Right ventricle myocardium inferior (tissue), 1 donor: Measurements from ENCODE around the gene BHMT2. TPM values are rescaled to one million over a fixed set of nuclear protein-coding genes. Genes with fewer than 3 reads are reported as not detected.
A peak's percentile ranks its signal among the peaks of the same experiment; 100 is the strongest.

ENCODE experiments used
- ATAC-seq: fragments of 200-7000 bp; cut with Tn5 transposase; one replicate; pipeline ENCODE4 v1.9.1; 2020; ENCODE audit warnings: mild to moderate bottlenecking, moderate library complexity
- DNase-seq: peaks from one replicate; pipeline ENCODE4 v3.0.0; 2021; ENCODE audit errors: missing footprints
- intact Hi-C: fragments of 100-400 bp; cut with DNase I; formaldehyde crosslinking; loops from one replicate; pipeline ENCODE4 v1.11.0; 2022
- total RNA-seq: library from RNA; stranded (reverse); fragmentation: NEBNext Ultra II Directional; extraction: Animal tissue kit (Norgen Biotek cat#: 25700); gene quantifications from one replicate; pipeline ENCODE4 v1.2.1, GENCODE V29; 2021
- donor health status: DM: no; HTN: yes; CAD: no; lungs with severe emphysema.

BHMT2 gene
- total RNA-seq, 1 donor from 2014 or later = 8.9 TPM

DNA sequence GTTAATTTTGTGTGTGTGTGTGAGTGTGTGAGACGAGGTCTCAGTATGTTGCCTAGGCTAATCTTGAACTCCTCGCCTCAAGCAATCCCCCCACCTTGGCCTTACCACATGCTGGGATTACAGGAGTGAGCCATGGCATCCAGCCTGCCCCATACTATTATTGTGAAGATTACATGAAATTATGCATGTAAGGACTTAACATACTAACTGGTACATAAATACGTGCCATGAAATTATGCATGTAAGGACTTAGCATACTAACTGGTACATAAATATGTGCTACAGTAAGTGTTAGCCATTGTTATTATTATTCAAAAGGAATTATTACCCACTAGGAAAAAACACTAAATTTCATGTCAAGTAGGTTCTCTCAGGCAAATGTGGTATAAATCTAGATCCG is 16.2 kb upstream of the BHMT2 start:
- intact Hi-C loops = no loop called here
- no peak for DNase-seq
- no peak for ATAC-seq

DNA sequence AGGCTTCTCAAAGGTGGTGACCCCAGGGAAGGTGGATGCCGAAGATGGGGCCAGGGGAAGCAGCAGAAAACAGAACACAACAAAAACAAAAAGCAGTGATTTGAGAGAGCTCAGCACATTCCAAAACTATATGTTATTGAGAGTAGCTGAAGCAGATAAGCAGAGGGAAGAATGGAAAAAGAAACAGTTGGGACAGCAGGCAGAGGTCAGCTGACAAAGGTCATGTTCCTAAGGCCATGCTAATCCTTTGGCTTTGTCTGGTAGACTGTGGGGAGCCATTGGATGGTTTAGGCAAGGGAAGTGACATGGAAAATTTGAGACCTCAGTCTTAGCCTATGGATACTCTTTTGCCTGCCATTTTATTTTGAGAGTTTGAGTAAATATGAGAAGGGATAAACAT is 14.6 kb upstream of the BHMT2 start:
- intact Hi-C loops = no loop called here
- DNase-seq (no peak), ATAC-seq (no peak)

DNA sequence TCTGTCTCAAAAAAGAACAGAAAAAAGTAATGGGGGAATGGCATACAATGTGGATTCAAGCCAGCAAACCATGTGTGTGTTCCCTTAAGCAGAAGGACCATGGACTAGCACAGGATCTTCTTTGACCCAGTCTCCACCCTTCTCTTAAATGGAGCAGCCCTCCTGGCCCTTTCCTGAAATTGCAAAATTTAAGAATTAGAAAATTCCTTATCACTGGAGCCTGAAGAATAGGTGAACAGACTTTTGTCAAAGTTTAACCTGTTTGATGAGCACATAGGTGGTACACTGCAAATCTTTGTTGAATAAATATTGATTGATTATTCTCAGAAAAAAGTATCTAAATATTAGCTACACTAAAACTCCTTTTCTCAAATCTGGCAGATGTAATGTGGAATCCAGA is 12.7 kb upstream of the BHMT2 start:
- DNase-seq = no peak
- ATAC-seq = no peak
- intact Hi-C loops = no loop called here

DNA sequence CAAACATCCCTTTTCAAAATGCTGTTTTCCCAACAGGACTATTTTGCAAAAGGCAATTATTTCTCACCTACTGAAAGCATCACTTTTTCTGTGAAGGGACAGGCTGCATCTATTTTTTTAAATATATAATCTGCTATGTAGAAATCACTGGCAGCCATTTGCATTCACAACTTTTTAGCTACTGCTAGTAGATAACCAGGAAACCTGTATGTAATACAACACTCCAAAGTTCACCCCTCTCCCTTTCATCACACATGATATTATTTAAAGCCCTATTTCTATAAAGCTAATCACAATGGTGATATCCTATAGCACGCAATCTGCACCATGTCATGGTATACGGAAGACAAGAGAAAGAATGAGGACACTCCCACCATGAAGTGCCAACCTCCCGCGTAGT is 9.9 kb upstream of the BHMT2 start:
- DNase-seq = no peak
- intact Hi-C loops = no loop called here
- no peak for ATAC-seq

DNA sequence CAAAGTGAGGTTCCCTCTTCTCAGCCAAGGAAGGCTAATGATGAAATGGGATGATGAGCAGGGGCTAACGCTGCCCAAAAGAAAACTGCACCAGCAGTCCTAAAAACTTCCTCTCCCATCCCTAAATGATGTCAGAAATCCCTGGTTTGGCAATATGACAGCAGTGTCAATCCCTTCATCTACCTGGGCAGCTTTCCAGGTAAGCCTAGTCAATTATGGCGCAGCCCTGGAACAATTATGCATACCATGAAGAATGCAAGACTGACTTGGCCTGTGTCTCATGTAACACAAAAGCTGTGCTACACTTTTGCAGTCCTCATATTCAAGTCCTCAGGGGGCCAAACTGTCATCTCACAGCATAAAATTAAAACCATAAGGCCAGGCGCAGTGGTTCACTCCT is 7.1 kb upstream of the BHMT2 start:
- DNase-seq (no peak), ATAC-seq (no peak)
- intact Hi-C loops = no loop called here

DNA sequence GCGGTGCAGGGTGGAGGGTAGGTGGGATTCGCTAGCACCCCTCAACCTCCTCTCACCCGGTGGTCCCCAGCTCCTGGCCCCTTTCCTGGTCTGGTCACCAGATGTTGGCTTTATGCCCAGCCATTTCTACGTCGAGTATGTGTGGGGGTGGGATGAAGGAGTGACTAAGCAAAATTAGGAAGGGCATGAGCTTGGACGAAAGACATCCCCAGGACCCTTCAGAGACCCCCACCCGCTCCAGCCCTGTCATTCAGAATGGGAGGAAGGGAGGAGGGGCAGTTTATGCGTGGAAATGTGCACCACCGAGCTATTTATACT is 742 bp downstream of the BHMT2 start:
- DNase-seq (no peak), ATAC-seq (peak; percentile 33)
- intact Hi-C loops = no loop called here

DNA sequence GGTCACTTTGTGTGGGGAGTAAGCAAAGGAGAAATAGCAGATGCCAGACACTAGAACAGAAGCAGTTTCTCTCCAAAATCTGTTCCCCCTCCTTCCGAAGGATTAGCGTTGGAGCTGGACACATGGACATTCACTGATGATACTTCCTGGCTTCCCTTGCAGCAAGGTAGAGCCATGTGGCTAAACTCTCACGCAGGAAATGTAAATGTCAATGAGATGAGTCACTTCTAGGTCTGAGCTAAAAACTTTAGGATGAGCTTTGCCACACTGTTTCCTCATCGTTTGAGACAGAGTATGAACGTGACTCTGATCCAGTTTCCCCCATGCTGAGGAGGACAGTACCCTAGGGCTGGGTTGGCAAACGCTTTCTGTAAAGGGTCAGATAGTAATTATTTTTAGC is 5.1 kb downstream of the BHMT2 start:
- ATAC-seq (no peak), DNase-seq (no peak)
- intact Hi-C loops = no loop called here

DNA sequence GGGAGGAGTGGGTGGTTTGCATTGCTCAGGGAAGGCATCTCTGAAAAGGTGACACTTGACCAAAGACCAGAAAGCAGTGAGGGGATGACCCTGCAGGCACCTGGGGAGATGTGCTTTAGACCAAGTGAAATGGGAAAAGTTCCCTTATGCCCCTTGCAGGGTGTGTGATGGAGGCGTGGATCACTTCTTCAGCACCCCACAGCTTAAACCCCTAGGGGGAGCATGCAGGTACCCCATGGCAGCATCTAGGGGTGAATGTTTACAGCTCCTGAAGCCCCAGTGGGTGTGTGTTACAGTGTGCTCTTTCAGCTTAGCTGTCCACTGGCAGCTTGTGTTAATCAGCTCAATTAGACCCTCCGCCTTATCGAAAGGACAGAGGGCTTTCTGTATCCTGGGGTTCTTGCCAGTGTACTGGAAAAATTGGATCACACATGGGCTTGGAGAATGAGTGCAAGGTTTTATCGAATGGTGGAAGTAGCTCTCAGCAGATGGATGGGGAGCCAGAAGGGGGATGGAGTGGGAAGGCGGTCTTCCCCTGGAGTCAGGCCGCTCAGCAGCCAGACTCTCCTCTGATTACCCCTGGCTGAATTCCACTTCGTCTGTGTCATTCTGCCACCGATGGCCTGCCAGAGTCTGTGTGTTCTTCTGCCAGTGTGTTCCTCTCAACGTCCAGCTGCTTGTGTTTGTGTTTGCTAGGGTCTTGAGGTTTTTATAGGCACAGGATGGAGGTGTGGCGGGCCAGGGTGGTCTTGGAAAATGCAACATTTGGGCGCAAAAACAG is 6.3 kb downstream of the BHMT2 start:
- ATAC-seq = peak; percentile 84
- intact Hi-C loops = no loop called here
- no peak for DNase-seq

DNA sequence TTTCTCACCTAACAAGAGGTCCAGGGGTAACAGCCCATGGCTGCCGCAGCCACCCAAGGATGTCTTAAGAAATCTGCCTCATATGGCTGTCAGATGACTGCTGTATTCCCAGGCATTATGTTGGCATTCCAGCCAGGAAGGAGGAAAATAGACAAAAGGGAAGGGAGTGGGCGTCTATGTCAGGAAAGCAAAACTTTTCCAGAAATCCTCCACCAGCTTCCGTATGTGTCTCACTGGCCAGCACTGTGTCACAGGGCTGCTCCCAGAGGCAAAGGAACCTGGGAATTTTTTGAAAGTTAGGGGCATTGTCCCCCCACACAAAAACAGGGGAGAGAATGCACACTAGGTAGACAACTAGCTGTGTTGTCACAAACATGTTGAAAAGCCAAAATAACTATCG is 7.3 kb downstream of the BHMT2 start:
- intact Hi-C loops = no loop called here
- ATAC-seq (no peak), DNase-seq (no peak)

DNA sequence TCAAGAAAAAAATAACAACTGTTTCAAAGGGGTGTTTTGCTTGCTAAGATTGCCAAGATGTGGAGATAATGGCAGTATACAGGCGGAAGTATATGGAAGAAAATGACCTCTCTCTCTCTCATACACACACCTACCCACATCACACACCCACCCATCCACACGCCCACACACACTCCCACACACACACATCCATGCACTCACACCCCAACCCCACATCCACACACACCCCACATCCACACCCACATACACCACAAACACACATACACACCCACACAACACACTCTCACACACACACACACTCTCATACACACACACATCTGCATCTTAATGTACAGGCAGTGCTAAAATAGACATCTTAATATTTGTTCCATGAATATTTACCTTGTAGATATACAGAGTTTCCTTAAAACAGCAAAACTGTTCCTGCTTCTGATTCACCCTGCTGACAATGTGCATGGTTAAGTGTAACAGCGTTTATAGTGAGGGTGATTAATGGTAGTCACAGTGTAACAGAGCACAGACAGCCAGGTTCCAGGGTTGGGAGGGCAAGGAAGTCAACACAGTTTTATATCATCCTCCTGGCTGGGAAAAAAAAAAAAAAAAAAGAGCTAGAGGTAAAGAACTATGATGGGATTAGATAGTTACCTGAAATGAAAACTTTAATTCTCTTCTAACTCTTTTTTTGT is 8.3 kb downstream of the BHMT2 start:
- DNase-seq = no peak
- intact Hi-C loops = no loop called here
- ATAC-seq = no peak

DNA sequence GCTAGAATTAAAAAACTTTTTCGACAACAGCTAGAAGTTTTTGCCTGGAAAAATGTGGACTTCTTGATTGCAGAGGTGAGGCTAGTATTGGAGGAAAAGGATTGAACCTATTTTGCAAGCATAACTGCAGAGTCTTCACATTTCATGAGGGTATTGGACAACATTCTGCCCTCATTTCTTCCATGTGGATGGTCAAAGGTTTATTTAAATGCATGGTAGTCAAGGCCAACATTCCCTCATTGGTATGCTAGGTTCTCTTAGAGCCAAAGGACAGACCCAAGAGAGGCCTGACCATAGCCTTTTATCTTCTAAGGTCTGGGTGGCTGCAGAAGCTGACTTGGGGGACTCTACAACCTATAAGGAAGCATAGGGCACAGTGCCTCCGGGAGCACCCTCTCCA is 11.2 kb downstream of the BHMT2 start:
- ATAC-seq (no peak), DNase-seq (no peak)
- intact Hi-C loops = no loop called here

DNA sequence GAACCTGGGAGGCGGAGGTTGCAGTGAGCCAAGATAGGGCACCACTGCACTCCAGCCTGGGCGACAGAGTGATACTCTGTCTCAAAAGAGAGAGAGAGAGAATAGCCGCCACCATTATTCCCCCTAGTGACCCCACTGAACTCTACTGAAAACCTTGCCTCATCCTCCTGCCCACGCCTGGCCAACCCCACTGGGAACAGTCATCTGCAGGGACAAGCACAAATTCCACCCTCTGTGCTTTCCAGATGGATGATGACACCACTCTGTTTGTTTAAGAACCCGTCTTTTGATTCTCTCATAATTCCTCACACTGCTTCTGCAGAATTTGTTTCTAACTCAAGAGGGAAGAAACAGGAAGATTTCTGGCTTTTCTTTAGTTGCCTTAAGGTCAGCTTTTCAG is 12.2 kb downstream of the BHMT2 start:
- no peak for ATAC-seq
- no peak for DNase-seq
- intact Hi-C loops = no loop called here

DNA sequence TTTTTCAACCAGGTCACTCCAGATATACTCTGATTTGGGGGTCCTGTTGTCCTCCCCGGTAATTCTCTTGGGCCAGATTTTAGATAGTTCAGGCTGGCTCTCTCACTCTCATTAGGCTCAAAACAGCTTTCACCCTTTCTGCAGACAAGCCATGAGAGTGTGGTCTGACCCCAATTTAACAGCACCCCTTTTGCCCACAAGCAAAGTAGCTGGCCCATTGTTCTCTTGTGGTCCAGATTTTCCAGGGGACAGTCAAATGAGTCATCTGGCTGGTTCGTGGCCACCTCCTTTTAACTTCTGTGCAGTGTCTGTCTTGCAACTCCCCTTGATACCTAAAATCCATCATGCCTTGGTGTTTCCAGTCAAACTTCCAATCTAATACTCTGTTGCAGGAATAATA is 16.5 kb downstream of the BHMT2 start:
- ATAC-seq (no peak), DNase-seq (no peak)
- intact Hi-C loops = no loop called here

DNA sequence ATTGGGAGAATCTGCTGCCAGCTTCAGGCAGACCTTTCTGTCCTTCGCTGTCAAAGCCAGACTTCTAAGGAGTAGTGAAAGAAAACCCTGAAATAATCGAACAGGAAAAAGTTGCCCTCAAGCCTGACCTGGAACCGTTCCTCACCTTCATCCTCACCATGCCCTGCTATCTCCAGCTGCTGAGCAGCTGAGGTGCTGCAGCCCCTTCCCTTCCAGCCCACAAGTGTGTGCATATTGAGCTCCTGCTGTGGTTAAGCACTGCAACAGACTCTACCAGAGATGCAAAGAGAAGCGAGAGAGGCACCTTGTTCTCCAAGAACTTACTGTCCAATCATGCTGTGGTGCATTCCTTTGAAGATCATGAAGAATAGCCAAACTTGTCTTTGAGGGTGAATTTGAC is 18.9 kb downstream of the BHMT2 start:
- DNase-seq = no peak
- intact Hi-C loops = no loop called here
- no peak for ATAC-seq

DNA sequence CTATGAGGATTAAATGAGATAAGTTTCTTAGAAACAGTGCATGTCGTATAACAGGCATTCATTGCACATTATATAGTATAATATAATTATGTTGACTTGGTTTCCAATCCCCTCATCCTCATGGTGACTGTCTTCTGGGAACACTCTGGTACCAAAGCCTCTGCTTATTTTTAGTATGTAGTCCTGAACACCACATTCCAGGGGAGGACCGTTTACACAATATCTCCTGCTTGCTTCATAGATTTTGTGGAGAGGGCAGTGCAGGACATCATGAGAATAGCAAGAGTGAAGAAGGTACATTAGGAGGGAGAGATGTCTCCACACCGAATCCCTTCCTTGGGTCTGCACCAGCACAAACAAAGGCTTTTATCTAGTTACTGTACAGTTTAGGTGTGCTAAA is 21.5 kb downstream of the BHMT2 start:
- intact Hi-C loops = no loop called here
- ATAC-seq = peak; percentile 88
- no peak for DNase-seq

DNA sequence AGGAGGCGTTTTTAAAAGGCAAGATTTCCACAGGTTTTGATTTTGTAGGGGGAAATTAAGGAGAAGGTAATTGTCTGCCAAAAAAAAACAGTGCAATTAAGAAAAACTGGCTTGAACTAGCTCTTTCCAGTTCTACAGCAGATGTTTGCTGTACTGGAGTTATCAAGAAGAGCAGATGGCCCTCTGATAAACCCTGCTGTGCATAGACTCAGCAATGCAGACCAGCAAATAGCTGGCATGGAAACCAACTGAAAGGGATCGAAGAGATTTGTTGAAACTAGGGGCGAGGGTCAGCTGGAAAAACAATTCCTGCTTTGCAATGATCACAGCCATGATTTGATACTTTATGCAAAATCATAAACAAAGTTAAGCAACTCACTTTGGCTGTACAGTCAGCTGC is 24.2 kb downstream of the BHMT2 start:
- ATAC-seq (no peak), DNase-seq (no peak)
- intact Hi-C loops = no loop called here

DNA sequence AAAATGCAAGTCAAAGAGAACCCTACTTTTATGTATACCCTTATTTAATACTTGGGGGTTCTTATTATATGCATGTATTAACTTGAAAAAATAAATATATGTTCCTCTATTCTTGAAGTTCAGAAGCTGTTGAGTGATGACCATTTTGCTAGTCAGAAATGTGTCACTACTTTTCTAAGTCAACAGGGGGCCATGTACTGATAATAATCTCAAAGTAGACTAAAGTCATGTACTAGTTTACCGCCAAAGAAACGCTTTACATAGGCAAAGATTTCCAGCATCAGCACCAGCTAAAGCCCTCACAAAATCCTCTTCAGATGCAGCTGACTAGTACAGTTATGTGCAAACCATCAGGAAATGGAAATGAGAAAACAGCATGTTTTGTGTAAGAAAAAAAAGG is 36.3 kb downstream of the BHMT2 start:
- ATAC-seq (no peak), DNase-seq (no peak)
- intact Hi-C loops = no loop called here

DNA sequence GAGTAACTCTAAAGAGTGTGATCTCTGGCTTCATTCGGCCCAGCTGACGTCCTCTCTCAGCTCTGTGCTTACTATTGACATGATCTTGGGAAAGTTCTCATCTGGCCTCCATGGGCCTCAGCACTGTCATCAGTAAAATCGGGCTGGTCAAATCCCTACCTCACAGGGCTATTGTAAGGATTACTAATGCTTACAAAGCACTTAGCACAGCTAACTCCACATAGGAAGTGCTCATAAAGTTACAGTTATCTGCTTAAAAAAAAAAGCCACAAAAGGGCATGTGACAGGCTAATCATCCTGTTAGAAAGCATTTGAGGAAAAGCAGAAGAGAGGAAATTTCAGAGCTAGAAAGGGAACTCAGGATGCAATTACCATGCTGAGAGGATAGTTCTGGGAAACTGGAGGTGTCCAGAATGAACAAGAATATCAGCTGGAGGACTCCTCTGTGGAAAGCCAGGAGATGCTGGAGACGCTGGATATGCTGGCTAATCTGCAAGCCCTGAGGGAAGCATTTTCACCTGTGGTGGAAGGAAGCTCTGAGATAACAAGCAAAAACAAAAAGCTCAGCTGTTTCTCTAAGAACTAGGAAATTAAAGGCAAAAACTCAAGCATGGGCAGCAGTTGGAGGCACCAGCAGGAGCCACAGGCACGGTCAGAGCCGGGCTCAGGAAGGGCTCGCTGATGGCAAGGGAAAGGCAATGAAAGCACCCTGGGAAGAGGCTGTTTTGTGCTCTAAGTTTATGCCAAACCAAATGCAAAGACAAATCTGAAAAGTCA is 37.6 kb downstream of the BHMT2 start:
- intact Hi-C loops = no loop called here
- DNase-seq (no peak), ATAC-seq (no peak)

DNA sequence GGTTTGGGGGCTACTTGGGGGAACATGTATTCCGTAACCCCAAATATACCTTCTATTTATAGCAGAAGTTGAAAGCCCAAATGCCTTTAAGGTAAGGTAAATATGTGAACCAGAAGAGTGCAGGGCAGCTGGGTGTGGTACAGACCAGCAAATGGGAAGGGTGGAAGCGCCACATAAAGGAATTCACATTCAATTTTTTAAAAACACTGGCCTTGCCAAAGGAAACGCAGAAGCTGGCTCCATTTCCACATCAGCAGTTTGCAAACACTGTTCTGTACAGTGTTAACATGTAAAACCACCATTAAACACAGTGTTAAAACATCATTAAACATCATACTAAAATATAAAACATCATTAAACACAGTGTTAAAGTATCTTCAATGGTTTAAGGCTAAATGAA is 38.5 kb downstream of the BHMT2 start:
- intact Hi-C loops = no loop called here
- DNase-seq (no peak), ATAC-seq (no peak)

DNA sequence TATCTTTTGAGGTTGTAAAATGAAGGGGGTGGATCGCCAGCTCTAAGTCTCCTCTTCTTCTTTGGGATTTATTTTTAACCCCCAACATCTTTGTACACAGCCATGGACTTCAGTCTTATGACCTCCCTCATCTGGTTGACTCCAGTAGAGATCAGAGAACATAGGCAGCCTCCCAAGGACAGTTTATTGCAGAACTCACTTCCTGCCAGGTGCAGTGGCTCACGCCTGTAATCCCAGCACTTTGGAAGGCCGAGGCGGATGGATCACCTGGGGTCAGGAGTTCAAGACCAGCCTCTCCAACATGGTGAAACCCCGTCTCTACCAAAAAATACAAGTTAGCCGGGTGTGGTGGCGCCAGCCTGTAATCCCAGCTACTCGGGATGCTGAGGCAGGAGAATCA is 39.2 kb downstream of the BHMT2 start:
- DNase-seq (no peak), ATAC-seq (no peak)
- intact Hi-C loops = no loop called here
